H1 (cell line): ENCODE data around the gene CMTM1. TPM values are rescaled to one million over a fixed set of nuclear protein-coding genes. Genes with fewer than 3 reads are reported as not detected.

Experiments
- CBX5 ChIP-seq: fragments of 300-800, 300-1000 bp; sonication (generic); IDR thresholded peaks from 2 replicates; pipeline ENCODE4 v1.7.1; 2016; ENCODE audit warnings: antibody characterized with exemption, low read length, low read depth
- CHD2 ChIP-seq: IDR thresholded peaks from 2 replicates; pipeline ENCODE4 v1.6.1; 2012; ENCODE audit warnings: low read length, improper control_type of control experiment
- HDAC2 ChIP-seq, 2 experiments: fragments of 300-600 bp in 1 of 2; sonication (generic) in 1 of 2; IDR thresholded peaks; 2 replicates each; pipeline ENCODE4 v1.6.1; 2011 to 2012; ENCODE audit warnings: low read depth in 2 of 2, low read length in 2 of 2, mild to moderate bottlenecking in 2 of 2, moderate library complexity in 2 of 2, borderline replicate concordance in 1 of 2, inconsistent platforms in 1 of 2
- MAX ChIP-seq: IDR thresholded peaks from 2 replicates; pipeline ENCODE4 v1.6.1; 2012; ENCODE audit warnings: inconsistent platforms
- RFX5 ChIP-seq: IDR thresholded peaks from 2 replicates; pipeline ENCODE4 v1.6.1; 2011; ENCODE audit warnings: low read depth, low read length, improper control_type of control experiment, borderline replicate concordance
- TAF7 ChIP-seq: optimal IDR thresholded peaks from 2 replicates; pipeline ENCODE3; 2011; ENCODE audit warnings: low read depth, mild to moderate bottlenecking, inconsistent platforms, low read length, moderate library complexity, borderline replicate concordance
- ZNF274 ChIP-seq: IDR thresholded peaks from 2 replicates; pipeline ENCODE4 v1.7.0; 2012; ENCODE audit warnings: low read length, borderline replicate concordance; ENCODE audit errors: extremely low read depth
- polyA plus RNA-seq, 7 experiments: library from polyadenylated mRNA; depleted of rRNA in 3 of 7; stranded (reverse) in 5 of 7; unstranded in 2 of 7; fragments of >200 nt in 5 of 7; fragments of 200-250 nt in 2 of 7; gene quantifications; 1 replicate in 5 of 7; 2 replicates in 1 of 7; 4 replicates in 1 of 7; pipeline versions ENCODE4 v1.2.1 to v1.2.3, GENCODE V29; 2011 to 2013; ENCODE audit warnings: missing spikeins in 2 of 7, mixed read lengths in 2 of 7
- total RNA-seq: library from RNA; stranded (reverse); fragmentation: NEBNext Ultra II Directional; extraction: Animal tissue kit (Norgen Biotek cat#: 25700); gene quantifications from 2 replicates; pipeline ENCODE4 v1.2.1, GENCODE V29; 2021
- TF ChIP-seq, protein P1 (sequence below): fragments of 300-600 bp; sonication (generic); IDR thresholded peaks from 2 replicates; pipeline ENCODE4 v1.7.1; 2012; ENCODE audit warnings: low read length, moderate library complexity, mild to moderate bottlenecking, inconsistent platforms; ENCODE audit not compliant: insufficient replicate concordance
- TF ChIP-seq, protein P2 (sequence below): IDR thresholded peaks from 2 replicates; pipeline ENCODE4 v1.6.1; 2012; ENCODE audit warnings: low read length, inconsistent platforms

Gene CMTM1
- total and polyA plus RNA-seq, 2 of the 8 experiments (the other 6 are each of a cell fraction or from before 2014, with no cell fraction given): 1.2 to 2.0 TPM

GRCh38 chr16:66574531-66574930 is 8.3 kb downstream of the CMTM1 start (continued):
- TF ChIP-seq, protein P1, sequence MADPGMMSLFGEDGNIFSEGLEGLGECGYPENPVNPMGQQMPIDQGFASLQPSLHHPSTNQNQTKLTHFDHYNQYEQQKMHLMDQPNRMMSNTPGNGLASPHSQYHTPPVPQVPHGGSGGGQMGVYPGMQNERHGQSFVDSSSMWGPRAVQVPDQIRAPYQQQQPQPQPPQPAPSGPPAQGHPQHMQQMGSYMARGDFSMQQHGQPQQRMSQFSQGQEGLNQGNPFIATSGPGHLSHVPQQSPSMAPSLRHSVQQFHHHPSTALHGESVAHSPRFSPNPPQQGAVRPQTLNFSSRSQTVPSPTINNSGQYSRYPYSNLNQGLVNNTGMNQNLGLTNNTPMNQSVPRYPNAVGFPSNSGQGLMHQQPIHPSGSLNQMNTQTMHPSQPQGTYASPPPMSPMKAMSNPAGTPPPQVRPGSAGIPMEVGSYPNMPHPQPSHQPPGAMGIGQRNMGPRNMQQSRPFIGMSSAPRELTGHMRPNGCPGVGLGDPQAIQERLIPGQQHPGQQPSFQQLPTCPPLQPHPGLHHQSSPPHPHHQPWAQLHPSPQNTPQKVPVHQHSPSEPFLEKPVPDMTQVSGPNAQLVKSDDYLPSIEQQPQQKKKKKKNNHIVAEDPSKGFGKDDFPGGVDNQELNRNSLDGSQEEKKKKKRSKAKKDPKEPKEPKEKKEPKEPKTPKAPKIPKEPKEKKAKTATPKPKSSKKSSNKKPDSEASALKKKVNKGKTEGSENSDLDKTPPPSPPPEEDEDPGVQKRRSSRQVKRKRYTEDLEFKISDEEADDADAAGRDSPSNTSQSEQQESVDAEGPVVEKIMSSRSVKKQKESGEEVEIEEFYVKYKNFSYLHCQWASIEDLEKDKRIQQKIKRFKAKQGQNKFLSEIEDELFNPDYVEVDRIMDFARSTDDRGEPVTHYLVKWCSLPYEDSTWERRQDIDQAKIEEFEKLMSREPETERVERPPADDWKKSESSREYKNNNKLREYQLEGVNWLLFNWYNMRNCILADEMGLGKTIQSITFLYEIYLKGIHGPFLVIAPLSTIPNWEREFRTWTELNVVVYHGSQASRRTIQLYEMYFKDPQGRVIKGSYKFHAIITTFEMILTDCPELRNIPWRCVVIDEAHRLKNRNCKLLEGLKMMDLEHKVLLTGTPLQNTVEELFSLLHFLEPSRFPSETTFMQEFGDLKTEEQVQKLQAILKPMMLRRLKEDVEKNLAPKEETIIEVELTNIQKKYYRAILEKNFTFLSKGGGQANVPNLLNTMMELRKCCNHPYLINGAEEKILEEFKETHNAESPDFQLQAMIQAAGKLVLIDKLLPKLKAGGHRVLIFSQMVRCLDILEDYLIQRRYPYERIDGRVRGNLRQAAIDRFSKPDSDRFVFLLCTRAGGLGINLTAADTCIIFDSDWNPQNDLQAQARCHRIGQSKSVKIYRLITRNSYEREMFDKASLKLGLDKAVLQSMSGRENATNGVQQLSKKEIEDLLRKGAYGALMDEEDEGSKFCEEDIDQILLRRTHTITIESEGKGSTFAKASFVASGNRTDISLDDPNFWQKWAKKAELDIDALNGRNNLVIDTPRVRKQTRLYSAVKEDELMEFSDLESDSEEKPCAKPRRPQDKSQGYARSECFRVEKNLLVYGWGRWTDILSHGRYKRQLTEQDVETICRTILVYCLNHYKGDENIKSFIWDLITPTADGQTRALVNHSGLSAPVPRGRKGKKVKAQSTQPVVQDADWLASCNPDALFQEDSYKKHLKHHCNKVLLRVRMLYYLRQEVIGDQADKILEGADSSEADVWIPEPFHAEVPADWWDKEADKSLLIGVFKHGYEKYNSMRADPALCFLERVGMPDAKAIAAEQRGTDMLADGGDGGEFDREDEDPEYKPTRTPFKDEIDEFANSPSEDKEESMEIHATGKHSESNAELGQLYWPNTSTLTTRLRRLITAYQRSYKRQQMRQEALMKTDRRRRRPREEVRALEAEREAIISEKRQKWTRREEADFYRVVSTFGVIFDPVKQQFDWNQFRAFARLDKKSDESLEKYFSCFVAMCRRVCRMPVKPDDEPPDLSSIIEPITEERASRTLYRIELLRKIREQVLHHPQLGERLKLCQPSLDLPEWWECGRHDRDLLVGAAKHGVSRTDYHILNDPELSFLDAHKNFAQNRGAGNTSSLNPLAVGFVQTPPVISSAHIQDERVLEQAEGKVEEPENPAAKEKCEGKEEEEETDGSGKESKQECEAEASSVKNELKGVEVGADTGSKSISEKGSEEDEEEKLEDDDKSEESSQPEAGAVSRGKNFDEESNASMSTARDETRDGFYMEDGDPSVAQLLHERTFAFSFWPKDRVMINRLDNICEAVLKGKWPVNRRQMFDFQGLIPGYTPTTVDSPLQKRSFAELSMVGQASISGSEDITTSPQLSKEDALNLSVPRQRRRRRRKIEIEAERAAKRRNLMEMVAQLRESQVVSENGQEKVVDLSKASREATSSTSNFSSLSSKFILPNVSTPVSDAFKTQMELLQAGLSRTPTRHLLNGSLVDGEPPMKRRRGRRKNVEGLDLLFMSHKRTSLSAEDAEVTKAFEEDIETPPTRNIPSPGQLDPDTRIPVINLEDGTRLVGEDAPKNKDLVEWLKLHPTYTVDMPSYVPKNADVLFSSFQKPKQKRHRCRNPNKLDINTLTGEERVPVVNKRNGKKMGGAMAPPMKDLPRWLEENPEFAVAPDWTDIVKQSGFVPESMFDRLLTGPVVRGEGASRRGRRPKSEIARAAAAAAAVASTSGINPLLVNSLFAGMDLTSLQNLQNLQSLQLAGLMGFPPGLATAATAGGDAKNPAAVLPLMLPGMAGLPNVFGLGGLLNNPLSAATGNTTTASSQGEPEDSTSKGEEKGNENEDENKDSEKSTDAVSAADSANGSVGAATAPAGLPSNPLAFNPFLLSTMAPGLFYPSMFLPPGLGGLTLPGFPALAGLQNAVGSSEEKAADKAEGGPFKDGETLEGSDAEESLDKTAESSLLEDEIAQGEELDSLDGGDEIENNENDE: no peak
- TF ChIP-seq CHD2 (no peak), MAX (no peak), TAF7 (no peak), ZNF274 (no peak), CBX5 (no peak), RFX5 (no peak), HDAC2 (IDR thresholded peaks at IDR 0.05; ENCODE audit: borderline replicate concordance in 1 of 2, low read depth in 2 of 2, low read length in 2 of 2) (no peak)
- TF ChIP-seq, protein P2, sequence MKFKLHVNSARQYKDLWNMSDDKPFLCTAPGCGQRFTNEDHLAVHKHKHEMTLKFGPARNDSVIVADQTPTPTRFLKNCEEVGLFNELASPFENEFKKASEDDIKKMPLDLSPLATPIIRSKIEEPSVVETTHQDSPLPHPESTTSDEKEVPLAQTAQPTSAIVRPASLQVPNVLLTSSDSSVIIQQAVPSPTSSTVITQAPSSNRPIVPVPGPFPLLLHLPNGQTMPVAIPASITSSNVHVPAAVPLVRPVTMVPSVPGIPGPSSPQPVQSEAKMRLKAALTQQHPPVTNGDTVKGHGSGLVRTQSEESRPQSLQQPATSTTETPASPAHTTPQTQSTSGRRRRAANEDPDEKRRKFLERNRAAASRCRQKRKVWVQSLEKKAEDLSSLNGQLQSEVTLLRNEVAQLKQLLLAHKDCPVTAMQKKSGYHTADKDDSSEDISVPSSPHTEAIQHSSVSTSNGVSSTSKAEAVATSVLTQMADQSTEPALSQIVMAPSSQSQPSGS: no peak
